HG03460 (cell line): ENCODE measurements around the gene CDH22.

Experiments used
- ATAC-seq: cut with Tn5 transposase; IDR thresholded peaks from one replicate; pipeline ENCODE4 v1.9.1; 2021; ENCODE audit not compliant: unreplicated experiment

CDH22 gene

GRCh38 chr20:46324960-46325703, 16.8 kb upstream of the CDH22 start:
- no peak for ATAC-seq

- ATAC-seq: no peak
Observed at GRCh38 chr20:46324379-46324778, 16.1 kb upstream of the CDH22 start.

GRCh38 chr20:46323557-46323956, 15.3 kb upstream of the CDH22 start:
- ATAC-seq: no peak

- ATAC-seq: no peak
Observed at GRCh38 chr20:46322641-46323040, 14.3 kb upstream of the CDH22 start.

- ATAC-seq: no peak
Observed at GRCh38 chr20:46317685-46318177, 9.4 kb upstream of the CDH22 start.

- no peak for ATAC-seq
Observed at GRCh38 chr20:46316984-46317684, 8.8 kb upstream of the CDH22 start.

- ATAC-seq: no peak
Observed at GRCh38 chr20:46315311-46315710, 7.0 kb upstream of the CDH22 start.

- ATAC-seq: no peak
Observed at GRCh38 chr20:46312945-46313861, 4.9 kb upstream of the CDH22 start.

GRCh38 chr20:46312075-46312944, 4.0 kb upstream of the CDH22 start:
- ATAC-seq: no peak

- ATAC-seq: no peak
Observed at GRCh38 chr20:46311719-46312074, 3.4 kb upstream of the CDH22 start.

GRCh38 chr20:46311039-46311650, 2.8 kb upstream of the CDH22 start:
- no peak for ATAC-seq

- no peak for ATAC-seq
Observed at GRCh38 chr20:46309945-46310344, 1.6 kb upstream of the CDH22 start.

GRCh38 chr20:46307999-46308257, 370 bp downstream of the CDH22 start:
- no peak for ATAC-seq

- peak; percentile 64 for ATAC-seq
Observed at GRCh38 chr20:46307139-46307998, 929 bp downstream of the CDH22 start.

- no peak for ATAC-seq
Observed at GRCh38 chr20:46306743-46307138, 1.6 kb downstream of the CDH22 start.

GRCh38 chr20:46305973-46306360, 2.3 kb downstream of the CDH22 start:
- ATAC-seq: no peak

GRCh38 chr20:46305331-46305972, 2.8 kb downstream of the CDH22 start:
- no peak for ATAC-seq

- ATAC-seq: no peak
Observed at GRCh38 chr20:46304852-46305251, 3.4 kb downstream of the CDH22 start.

GRCh38 chr20:46304361-46304760, 3.9 kb downstream of the CDH22 start:
- no peak for ATAC-seq
